ENCODE data around the gene NFASC. TPM values are rescaled to one million over a fixed set of nuclear protein-coding genes. Genes with fewer than 3 reads are reported as not detected.

NFASC gene
- total and polyA plus RNA-seq, 9 of the 15 experiments (the other 6 are each of a cell fraction or from before 2014, with no cell fraction given), result 0.03 to 0.16 (median 0.06) TPM; not detected in 6

GRCh38 chr1:204909109-204909508 is 38.4 kb downstream of the NFASC start:
- in situ Hi-C loops (cut with MboI) (no loop called here), intact Hi-C loops (cut with micrococcal nuclease) (no loop called here)
- no peaks in the 10 kb centered on the region for H3K79me2 ChIP-seq (ENCODE audit: control insufficient read depth, insufficient read depth, low read length)
- no peaks in the 10 kb centered on the region for H3K9me3 ChIP-seq (replicated peaks; ENCODE audit: control insufficient read depth, insufficient read depth, low read depth, low read length)
- no peaks in the 10 kb centered on the region for H3K36me3 ChIP-seq (ENCODE audit: control insufficient read depth, insufficient read depth, low read length)
- H3K4me3 ChIP-seq, result no peak overlapping the region
- H3K27ac ChIP-seq (ENCODE audit: extremely low read depth, low read depth, low read length), result no peak overlapping the region
- ChIA-PET POLR2A (interaction anchor here (1.0 kb wide), 1 partner anchor 14 kb away, joined by 3 read pairs; no protein-coding TSS in a partner anchor), CTCF (ENCODE audit: low intra/inter-chr PET ratio) (no interaction called here)
- H3K4me2 ChIP-seq (ENCODE audit: insufficient read depth, low read length), result no peak overlapping the region
- DNase-seq (ENCODE audit: extremely low read depth in 1 of 4, low spot score in 3 of 4) (no peak), ATAC-seq (no peak), FAIRE-seq (no peak)
- no TSS peak for BruUV-seq (replicated peaks)
- no peak overlapping the region for H3K9ac ChIP-seq (ENCODE audit: insufficient read depth in 1 of 2, low read depth in 2 of 2, low read length in 2 of 2)
- peaks cover 2% of the 10 kb centered on the region in 2 experiments; a peak in 1 of 5 replicates for H3K27me3 ChIP-seq (ENCODE audit: control insufficient read depth in 2 of 2, insufficient read depth in 2 of 2, low read length in 2 of 2)
- H4K20me1 ChIP-seq (replicated peaks; ENCODE audit: control insufficient read depth, insufficient read depth, low read length), result no peaks in the 10 kb centered on the region
- no peaks in the 10 kb centered on the region for H3K4me1 ChIP-seq (replicated peaks in 1 of 2; ENCODE audit: control insufficient read depth in 2 of 2, insufficient read depth in 2 of 2, low read length in 2 of 2)
- 3% methylated on average over 3 of the region's 3 CpGs for WGBS (ENCODE audit: insufficient coverage, low coverage, missing lambda C conversion rate)
- TF ChIP-seq CC2D1A (IDR thresholded peaks at IDR 0.05) (no peak), NR4A1 (CRISPR knock-in tag; IDR thresholded peaks at IDR 0.05) (no peak), NR4A1 (tag; IDR thresholded peaks at IDR 0.05) (no peak), ZNF212 (CRISPR knock-in tag; IDR thresholded peaks at IDR 0.05) (no peak), GATAD2B (IDR thresholded peaks at IDR 0.05; ENCODE audit: borderline replicate concordance) (no peak), ZNF253 (CRISPR knock-in tag; conservative IDR thresholded peaks at IDR 0.05) (no peak), ZNF398 (CRISPR knock-in tag; IDR thresholded peaks at IDR 0.05) (no peak), MBD1 (CRISPR knock-in tag; IDR thresholded peaks at IDR 0.05) (no peak), ZNF668 (CRISPR knock-in tag; IDR thresholded peaks at IDR 0.05) (no peak), KDM4B (IDR thresholded peaks at IDR 0.05; ENCODE audit: borderline replicate concordance in 2 of 2, low read depth in 1 of 2) (no peak), HOXB6 (CRISPR knock-in tag; IDR thresholded peaks at IDR 0.05; ENCODE audit: borderline replicate concordance) (no peak), ZNF766 (CRISPR knock-in tag; conservative IDR thresholded peaks at IDR 0.05) (no peak), FIP1L1 (IDR thresholded peaks at IDR 0.05; ENCODE audit: low read depth, low read length, poor library complexity, severe bottlenecking) (no peak)
- H2AFZ ChIP-seq (ENCODE audit: low read depth, low read length), result no peak overlapping the region
- H3K9me1 ChIP-seq (ENCODE audit: control insufficient read depth, insufficient read depth, low read length), result no peaks in the 10 kb centered on the region

All from K562 (cell line).